GM21825 (cell line): ENCODE measurements around the gene RNF215.

Source experiments
- ATAC-seq: cut with Tn5 transposase; IDR thresholded peaks from one replicate; pipeline ENCODE4 v1.9.1; 2021; ENCODE audit warnings: mild to moderate bottlenecking, moderate library complexity; ENCODE audit not compliant: unreplicated experiment

The RNF215 gene

DNA sequence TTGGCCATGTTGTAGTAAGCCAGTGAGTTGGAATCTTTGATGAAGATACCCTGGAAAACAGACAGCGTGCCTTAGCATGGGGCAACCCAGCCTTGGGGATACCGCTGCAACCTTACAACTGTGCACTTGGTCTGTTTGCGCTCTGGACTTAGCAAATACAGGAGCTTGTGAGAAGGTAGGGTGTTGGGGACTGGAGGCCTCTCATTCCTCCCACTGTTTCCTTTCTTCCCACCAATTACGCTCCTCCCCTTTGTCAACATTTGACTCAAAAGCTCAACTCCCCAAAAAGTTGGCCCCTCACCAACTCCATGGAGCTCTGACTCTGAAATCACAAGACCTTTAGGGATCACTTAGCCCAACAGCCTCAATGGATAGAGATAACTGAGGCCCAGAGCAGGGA is 52.6 kb downstream of the RNF215 start:
- ATAC-seq: no peak

GRCh38 chr22:30333707-30334087 is 53.5 kb downstream of the RNF215 start:
- no peak for ATAC-seq

GRCh38 chr22:30332994-30333706 is 54.1 kb downstream of the RNF215 start:
- no peak for ATAC-seq

DNA sequence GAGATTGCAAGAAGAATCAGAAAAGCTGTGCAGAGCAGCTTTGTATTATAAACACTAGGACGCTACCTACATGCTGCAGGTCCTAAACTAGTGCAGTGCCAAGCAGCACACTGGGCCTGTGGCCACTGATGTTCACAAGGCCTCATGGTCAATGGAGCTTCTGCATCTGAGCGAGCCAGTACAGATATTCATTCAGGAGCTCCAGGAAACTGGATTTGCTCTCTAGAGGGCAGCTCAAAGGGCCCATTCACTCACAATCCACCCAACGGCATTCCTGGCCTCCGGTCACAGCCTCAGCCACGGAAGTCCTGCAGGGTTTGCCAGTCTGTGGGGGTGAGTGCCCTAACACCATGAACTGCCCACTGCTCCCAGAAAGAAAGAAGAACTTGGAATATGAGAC is 54.7 kb downstream of the RNF215 start:
- no peak for ATAC-seq
